ENCODE measurements around the gene SIMC1.
"Not testable (repeated sequence)": the region's sequence is repeated elsewhere in the genome, so short reads cannot be mapped to it uniquely, and the experiment has no call there.

DNA sequence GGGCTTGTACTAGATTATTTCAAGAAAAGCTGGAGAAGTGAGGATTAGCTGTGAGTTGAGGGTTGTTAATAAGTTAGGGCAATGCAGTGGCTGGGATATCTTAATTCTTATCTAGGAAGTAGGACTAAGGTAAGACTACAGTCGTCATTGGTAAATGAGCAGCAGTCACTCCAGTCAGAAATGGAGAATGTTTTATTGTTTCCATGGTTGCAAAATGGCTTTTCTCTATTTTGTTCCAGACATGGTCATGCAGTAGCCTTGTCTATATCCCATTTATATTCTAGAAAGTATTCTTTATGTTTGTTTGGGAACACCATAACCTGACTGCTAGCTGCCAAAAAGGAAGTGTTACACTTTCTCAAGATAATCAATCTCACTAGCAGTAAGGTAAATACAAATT, 9.9 kb upstream of the SIMC1 start:
- not testable (repeated sequence) for TF ChIP-seq POLR2A (IDR thresholded peaks at IDR 0.05; ENCODE audit: low read length); GATA1 (IDR thresholded peaks at IDR 0.05; ENCODE audit: low read depth, low read length)
